Measurements from ENCODE around the gene PKN1. TPM values are rescaled to one million over a fixed set of nuclear protein-coding genes. Genes with fewer than 3 reads are reported as not detected.
"Not testable (repeated sequence)": the region's sequence is repeated elsewhere in the genome, so short reads cannot be mapped to it uniquely, and the experiment has no call there.

PKN1 gene
- total RNA-seq, 1 donor from 2014 or later, result 151 TPM

DNA sequence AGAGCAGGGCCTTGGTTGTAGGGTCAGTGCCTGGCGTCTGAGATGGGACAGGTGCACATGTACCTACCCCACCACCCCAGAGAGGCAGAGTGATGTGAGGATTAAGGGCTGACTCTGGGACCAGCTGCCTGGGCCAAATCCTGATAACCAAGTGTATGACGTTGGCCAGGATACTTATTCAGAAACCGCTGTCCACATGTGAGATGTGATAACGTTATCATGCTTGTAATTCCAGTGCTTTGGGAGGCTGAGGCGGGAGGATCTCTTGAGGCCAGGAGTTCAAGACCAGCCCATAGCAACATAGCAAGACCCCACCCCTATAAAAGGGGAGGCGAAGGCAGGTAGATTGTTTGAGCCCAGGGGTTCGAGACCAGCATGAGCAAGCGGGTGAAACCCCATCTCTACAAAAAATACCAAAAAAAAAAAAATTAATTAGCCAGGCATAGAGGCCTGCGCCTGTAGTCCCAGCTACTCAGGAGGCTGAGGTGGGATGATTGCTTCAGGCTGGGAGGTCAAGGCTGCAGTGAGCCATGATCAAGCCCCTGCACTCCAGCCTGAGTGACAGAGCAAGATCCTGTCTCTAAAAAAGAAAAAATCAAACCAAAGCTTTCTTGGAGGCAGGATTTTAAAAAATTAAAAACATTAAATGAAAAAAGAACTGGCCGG, 41.8 kb upstream of the PKN1 start:
- no peaks in the 10 kb centered on the region for H3K4me1 Mint-ChIP-seq (ENCODE audit: unreplicated experiment)
- TF ChIP-seq, protein P1, sequence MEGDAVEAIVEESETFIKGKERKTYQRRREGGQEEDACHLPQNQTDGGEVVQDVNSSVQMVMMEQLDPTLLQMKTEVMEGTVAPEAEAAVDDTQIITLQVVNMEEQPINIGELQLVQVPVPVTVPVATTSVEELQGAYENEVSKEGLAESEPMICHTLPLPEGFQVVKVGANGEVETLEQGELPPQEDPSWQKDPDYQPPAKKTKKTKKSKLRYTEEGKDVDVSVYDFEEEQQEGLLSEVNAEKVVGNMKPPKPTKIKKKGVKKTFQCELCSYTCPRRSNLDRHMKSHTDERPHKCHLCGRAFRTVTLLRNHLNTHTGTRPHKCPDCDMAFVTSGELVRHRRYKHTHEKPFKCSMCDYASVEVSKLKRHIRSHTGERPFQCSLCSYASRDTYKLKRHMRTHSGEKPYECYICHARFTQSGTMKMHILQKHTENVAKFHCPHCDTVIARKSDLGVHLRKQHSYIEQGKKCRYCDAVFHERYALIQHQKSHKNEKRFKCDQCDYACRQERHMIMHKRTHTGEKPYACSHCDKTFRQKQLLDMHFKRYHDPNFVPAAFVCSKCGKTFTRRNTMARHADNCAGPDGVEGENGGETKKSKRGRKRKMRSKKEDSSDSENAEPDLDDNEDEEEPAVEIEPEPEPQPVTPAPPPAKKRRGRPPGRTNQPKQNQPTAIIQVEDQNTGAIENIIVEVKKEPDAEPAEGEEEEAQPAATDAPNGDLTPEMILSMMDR (IDR thresholded peaks at IDR 0.05), result no peak
- no peaks in the 10 kb centered on the region for H3K27me3 Mint-ChIP-seq (ENCODE audit: unreplicated experiment)
- no peak overlapping the region for H3K27ac Mint-ChIP-seq (ENCODE audit: unreplicated experiment)
- H3K4me3 Mint-ChIP-seq (ENCODE audit: unreplicated experiment), result no peak overlapping the region
- H3K36me3 Mint-ChIP-seq (ENCODE audit: unreplicated experiment), result no peaks in the 10 kb centered on the region
- DNase-seq (ENCODE audit: extremely low spot score, unreplicated experiment), result no peak
- no peaks in the 10 kb centered on the region for H3K9me3 Mint-ChIP-seq (ENCODE audit: unreplicated experiment)

DNA sequence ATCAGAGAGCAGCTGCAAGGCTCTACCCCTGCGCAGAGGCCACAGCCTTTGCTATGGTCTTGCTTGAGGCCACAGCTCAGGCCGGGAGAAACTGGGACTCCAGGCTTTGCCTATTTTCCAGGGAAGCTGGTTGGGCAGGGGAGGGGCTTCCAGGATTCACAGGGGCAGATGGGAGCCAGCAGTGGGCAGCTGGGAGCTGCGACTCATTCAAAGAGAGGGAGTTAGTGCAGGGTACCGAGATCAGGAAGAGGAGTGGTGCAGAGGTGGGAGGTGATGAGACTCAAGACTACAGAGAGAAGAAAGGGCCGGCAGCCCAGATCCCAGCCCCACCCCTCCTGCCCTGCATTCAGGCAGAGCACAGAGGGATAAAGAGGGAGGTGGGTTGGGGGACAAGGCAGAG, 39.8 kb upstream of the PKN1 start:
- Mint-ChIP-seq H3K36me3 (ENCODE audit: unreplicated experiment) (no peaks in the 10 kb centered on the region), H3K9me3 (ENCODE audit: unreplicated experiment) (no peaks in the 10 kb centered on the region), H3K4me1 (ENCODE audit: unreplicated experiment) (no peaks in the 10 kb centered on the region), H3K4me3 (ENCODE audit: unreplicated experiment) (no peak overlapping the region), H3K27ac (ENCODE audit: unreplicated experiment) (no peak overlapping the region), H3K27me3 (ENCODE audit: unreplicated experiment) (peaks cover 2% of the 10 kb centered on the region)
- TF ChIP-seq, protein P1 (IDR thresholded peaks at IDR 0.05), result no peak
- DNase-seq (ENCODE audit: extremely low spot score, unreplicated experiment), result no peak

DNA sequence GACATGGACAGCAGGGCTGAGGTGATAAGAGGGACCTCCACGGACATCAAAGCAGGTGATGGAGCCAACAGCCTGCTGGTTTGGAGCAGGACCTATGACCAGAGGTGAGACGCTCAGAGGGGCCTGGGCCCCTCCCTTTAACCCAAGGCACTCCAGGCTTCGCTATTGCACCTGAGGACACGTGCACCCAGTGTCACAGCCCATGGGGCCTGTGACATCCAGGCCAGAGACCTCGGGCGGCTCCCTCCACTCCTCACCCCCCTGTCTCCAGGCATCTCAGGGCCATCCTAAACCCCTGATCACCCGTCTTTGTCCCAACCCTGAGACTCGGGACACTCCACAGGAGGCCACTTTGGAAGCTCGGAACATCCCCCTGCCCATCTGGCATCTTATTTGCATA, 38.9 kb upstream of the PKN1 start:
- H3K9me3 Mint-ChIP-seq (ENCODE audit: unreplicated experiment), result no peaks in the 10 kb centered on the region
- H3K4me1 Mint-ChIP-seq (ENCODE audit: unreplicated experiment), result no peaks in the 10 kb centered on the region
- no peak for DNase-seq (ENCODE audit: extremely low spot score, unreplicated experiment)
- H3K4me3 Mint-ChIP-seq (ENCODE audit: unreplicated experiment), result no peak overlapping the region
- peaks cover 2% of the 10 kb centered on the region for H3K27me3 Mint-ChIP-seq (ENCODE audit: unreplicated experiment)
- H3K36me3 Mint-ChIP-seq (ENCODE audit: unreplicated experiment), result no peaks in the 10 kb centered on the region
- no peak overlapping the region for H3K27ac Mint-ChIP-seq (ENCODE audit: unreplicated experiment)
- TF ChIP-seq, protein P1 (IDR thresholded peaks at IDR 0.05), result no peak

DNA sequence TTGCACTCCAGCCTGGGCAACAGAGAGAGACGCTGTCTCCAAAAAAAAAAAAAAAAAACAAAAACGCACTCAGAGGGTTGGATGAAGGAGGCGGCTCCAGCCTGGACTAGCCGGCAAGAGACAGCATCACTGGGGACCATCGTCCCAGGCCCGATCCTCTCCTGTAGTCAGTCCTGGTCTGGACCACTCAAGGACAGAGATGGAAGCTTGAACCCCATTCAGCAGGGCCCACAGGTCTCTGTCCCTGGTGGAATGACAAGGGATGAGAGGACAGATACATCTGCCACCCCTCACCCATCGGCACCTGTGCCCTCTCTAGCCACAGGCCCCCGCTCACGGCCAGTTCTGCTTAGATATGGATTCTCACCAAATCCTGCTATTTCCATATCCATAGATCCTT, 37.8 kb upstream of the PKN1 start:
- TF ChIP-seq, protein P1 (IDR thresholded peaks at IDR 0.05), result no peak
- Mint-ChIP-seq H3K36me3 (ENCODE audit: unreplicated experiment) (no peaks in the 10 kb centered on the region), H3K27me3 (ENCODE audit: unreplicated experiment) (peaks cover 2% of the 10 kb centered on the region), H3K4me1 (ENCODE audit: unreplicated experiment) (no peaks in the 10 kb centered on the region), H3K27ac (ENCODE audit: unreplicated experiment) (no peak overlapping the region), H3K4me3 (ENCODE audit: unreplicated experiment) (no peak overlapping the region), H3K9me3 (ENCODE audit: unreplicated experiment) (no peaks in the 10 kb centered on the region)
- no peak for DNase-seq (ENCODE audit: extremely low spot score, unreplicated experiment)

DNA sequence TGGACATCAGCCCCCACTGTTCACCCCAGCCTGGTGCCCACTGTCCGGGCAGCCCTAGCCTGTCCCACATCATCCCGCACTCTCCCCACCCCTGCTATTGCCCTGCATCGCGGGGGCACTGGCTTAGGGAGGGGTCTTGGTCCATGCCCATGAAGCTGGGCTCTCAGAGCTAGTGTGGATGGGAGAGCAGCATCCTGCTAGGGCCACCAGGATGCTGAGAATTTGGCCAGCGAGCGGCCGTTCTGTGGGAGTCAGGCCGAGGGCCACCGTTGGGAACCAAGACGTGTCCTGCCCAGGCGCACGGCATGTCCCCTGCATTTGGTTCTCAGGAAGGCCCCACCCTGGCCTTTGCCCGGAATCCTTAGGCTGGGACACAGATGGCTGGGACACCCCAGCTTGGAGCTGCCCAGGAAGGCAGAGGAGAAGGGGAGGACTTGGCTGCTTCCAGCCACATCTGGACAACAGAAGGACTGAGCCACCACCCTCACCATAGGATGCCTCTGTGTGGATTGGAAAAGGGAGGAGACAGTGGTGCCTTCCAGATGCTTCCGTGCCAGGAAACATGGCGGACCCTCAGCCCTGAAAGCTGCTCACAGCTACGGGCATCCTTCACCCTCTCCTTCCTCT, 37.3 kb upstream of the PKN1 start:
- Mint-ChIP-seq H3K4me3 (ENCODE audit: unreplicated experiment) (no peak overlapping the region), H3K27me3 (ENCODE audit: unreplicated experiment) (peaks cover 2% of the 10 kb centered on the region), H3K36me3 (ENCODE audit: unreplicated experiment) (no peaks in the 10 kb centered on the region), H3K27ac (ENCODE audit: unreplicated experiment) (no peak overlapping the region), H3K9me3 (ENCODE audit: unreplicated experiment) (no peaks in the 10 kb centered on the region), H3K4me1 (ENCODE audit: unreplicated experiment) (peaks cover 2% of the 10 kb centered on the region)
- DNase-seq (ENCODE audit: extremely low spot score, unreplicated experiment), result no peak
- TF ChIP-seq, protein P1 (IDR thresholded peaks at IDR 0.05), result no peak

DNA sequence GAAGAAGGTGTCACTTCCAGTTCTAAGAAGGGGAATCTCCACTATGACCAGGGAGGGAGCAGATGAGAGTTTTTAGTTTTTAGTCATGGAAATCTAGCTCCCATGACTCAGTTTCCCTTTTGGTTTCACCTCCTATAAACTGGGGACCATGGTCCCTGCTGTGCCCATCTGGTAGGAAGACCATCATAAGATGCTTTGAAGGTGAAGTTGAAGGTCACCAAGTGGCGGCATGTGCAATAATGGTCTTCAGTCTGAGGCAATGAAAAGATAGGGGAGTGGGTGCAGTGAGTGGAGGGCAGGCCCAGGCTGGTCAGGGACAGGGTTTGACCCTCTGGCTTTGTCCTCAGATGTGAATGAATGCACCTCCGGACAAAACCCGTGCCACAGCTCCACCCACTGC, 36.4 kb upstream of the PKN1 start:
- not testable (repeated sequence) for H3K4me1 Mint-ChIP-seq (ENCODE audit: unreplicated experiment); H3K27ac Mint-ChIP-seq (ENCODE audit: unreplicated experiment); DNase-seq (ENCODE audit: extremely low spot score, unreplicated experiment); H3K4me3 Mint-ChIP-seq (ENCODE audit: unreplicated experiment); H3K27me3 Mint-ChIP-seq (ENCODE audit: unreplicated experiment); H3K36me3 Mint-ChIP-seq (ENCODE audit: unreplicated experiment); H3K9me3 Mint-ChIP-seq (ENCODE audit: unreplicated experiment)

DNA sequence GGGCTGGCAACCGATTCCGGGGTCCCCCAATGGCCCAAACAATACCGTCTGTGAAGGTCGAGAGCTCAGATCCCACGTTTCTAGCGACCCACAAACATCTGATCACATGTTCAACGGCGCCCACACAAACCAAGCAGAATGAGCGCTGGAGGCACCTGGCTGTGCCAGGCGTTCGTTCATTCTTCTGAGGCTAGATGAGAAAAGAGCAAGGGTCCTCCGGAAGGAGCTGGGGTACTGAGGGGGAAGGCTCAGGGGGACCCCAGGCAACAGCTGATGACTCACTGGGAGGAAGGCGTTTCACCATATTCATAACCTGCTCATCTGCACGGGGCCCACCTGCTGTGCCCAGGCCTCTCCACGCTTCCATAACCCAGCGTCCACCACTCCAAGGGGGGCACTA, 35.9 kb upstream of the PKN1 start:
- H3K27ac Mint-ChIP-seq (ENCODE audit: unreplicated experiment); H3K9me3 Mint-ChIP-seq (ENCODE audit: unreplicated experiment); H3K4me3 Mint-ChIP-seq (ENCODE audit: unreplicated experiment); DNase-seq (ENCODE audit: extremely low spot score, unreplicated experiment); H3K27me3 Mint-ChIP-seq (ENCODE audit: unreplicated experiment); H3K4me1 Mint-ChIP-seq (ENCODE audit: unreplicated experiment); H3K36me3 Mint-ChIP-seq (ENCODE audit: unreplicated experiment): not testable (repeated sequence)

Measured in osteocyte (in vitro differentiated cells).